SKM-1 treated with dmso at 0.1 percent for 144 hours (cell line): ENCODE data around the gene BTNL9.
"Not testable (repeated sequence)": the region's sequence is repeated elsewhere in the genome, so short reads cannot be mapped to it uniquely, and the experiment has no call there.

Source experiments
- DNase-seq: peaks from one replicate; lab custom pipeline; 2025; ENCODE audit not compliant: unreplicated experiment; lab: John Stamatoyannopoulos, UW

The BTNL9 gene

DNA sequence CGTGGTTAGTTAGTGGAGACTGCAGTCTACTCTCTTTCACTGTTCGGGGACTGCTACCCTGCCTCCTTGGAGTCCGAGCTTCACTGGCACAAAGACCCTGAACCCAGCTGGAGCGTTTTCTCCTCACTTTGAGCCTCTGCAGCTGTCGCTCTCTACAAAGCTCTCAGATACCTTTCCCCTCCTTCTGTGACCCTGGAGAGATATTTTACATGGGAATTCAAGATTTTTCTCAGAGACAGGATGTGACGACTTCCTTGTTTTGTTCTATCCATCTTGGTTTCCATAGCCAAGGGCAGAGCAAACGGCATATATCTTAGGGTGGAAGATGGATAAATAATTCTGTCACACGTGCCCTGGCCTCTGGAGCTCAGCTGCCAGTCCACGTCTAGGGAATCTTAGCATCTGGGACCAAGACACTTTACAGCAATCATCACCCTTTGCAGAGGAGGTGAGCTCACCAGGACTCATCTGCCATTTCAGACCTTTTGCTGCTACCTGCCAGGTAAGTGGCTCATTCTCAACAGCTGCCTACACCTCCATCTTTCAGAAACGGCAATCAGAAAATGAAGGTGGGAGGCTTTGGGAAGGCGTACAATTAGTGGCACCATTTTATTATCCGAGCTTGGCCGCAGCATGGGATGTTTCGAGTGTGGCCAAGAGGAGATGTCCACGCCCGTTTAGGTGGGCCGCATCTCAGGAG lies at the start of gene BTNL9:
TSS of gene BTNL9 (plus strand) at position 336 of the 700 bp plus-strand sequence. CDS start 5,224 bp downstream, outside the sequence.
- DNase-seq: no peak

DNA sequence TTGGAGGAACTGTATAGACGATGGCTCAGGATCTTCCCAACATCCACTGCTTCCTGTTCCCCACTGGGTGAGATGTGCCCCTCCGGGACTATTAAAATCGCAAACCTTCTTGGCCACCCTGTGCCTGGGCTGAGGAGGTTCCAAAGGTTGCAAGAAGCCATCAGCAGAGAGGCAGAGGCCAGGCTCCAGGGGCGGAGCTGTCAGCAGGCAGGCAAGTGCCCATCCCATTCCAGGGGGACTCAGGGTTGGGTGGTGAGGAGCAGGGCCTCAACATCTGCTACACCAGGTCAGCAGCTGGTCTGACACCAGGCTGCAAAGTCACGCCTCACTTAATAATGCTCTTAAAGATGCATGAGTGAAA lies 49.2 kb upstream of the BTNL9 start:
- no peak for DNase-seq

DNA sequence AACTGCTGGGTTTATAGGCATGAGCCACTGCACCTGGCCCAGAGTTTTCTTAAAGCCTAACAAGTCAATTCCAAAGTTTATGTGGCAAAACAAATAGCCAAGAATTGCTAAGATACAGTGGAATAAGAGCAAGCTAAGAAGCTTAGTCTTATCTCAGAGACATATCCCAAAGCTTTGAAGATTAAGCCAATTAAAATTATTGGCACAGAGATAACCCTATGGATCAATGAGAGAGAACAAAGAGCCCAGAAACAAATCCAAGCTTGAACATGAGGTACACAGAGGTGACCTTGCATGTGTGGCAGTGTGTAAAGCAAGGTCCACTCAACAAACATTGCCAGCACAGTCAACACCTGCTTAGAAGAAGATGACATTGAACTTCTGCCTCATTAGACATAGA lies 38.1 kb upstream of the BTNL9 start:
- no peak for DNase-seq

DNA sequence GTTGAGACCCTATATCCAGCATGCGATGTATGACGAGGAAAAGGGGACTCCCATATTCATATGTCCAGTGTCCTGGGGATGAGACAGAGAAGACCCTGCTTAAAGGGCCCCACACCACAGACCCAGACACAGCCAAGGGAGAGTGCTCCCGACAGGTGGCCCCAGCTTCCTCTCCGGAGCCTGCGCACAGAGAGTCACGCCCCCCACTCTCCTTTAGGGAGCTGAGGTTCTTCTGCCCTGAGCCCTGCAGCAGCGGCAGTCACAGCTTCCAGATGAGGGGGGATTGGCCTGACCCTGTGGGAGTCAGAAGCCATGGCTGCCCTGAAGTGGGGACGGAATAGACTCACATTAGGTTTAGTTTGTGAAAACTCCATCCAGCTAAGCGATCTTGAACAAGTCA lies 34.3 kb upstream of the BTNL9 start:
- DNase-seq: no peak

DNA sequence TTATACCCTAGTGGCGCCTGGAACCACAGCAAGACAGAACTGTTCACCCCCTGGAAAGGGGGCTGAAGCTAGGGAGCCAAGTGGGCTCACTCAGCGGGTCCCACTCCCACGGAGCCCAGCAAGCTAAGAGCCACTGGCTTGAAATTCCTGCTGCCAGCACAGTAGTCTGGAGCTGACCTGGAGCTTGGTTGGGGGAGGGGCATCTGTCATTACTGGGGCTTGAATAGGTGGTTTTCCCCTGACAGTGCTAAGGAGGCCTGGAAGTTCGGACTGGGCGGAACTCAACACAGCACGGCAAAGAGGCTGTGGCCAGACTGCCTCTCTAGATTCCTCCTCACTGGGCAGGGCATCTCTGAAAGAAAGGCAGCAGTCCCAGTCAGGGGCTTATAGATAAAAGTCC lies 31.9 kb upstream of the BTNL9 start:
- DNase-seq: no peak

DNA sequence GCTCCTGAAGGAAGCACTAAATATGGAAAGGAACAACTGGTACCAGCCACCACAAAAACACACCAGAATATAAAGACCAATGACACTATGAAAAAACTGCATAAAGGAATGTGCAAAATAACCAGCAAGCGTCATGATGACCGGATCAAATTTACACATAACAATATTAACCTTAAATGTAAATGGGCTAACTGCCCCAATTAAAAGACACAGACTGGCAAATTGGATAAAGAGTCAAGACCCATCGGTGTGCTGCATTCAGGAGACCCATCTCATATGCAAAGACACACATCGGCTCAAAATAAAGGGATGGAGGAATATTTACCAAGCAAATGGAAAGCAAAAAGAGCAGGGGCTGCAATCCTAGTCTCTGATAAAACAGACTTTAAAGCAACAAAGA lies 30.0 kb upstream of the BTNL9 start:
- DNase-seq: not testable (repeated sequence)

DNA sequence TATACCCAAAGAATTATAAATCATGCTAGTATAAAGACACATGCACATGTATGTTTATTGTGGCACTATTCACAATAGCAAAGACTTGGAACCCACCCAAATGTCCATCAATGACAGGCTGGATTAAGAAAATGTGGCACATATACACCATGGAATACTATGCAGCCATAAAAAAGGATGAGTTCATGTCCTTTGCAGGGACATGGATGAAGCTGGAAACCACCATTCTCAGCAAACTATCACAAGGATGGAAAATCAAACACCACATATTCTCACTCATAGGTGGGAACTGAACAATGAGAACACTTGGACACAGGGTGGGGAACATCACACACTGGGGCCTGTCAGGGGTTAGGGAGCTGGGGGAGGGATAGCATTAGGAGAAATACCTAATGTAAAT lies 25.4 kb upstream of the BTNL9 start:
- not testable (repeated sequence) for DNase-seq

DNA sequence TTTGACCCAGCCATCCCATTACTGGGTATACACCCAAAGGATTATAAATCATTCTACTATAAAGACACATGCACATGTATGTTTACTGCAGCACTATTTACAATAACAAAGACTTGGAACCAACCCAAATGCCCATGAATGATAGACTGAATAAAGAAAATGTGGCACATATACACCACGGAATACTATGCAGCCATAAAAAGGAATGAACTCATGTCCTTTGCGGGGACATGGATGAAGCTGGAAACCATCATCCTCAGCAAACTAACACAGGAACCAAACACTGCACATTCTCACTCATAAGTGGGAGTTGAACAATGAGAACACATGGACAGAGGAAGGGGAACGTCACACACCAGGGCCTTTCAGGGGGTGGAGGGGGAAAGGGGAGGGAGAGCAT lies 22.6 kb upstream of the BTNL9 start:
- DNase-seq: not testable (repeated sequence)

DNA sequence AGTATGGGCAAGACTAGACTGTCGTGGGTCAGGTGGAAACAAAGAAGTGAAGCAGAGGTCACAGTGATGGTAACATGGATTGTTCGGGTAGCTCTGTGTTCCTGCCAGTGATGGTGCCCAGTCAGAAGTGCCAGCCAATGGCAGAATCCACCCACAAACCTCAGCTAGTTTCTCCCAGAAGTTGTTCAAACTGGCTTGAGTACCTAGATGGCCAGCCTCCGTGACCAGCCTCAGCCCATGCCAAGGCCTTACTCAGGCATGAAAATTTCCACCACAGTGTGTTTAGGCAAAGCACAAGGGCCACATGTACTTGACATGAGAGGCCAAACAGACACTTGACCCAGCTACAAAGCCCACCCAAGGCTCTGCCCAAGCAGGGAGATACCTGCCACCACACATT lies 19.4 kb upstream of the BTNL9 start:
- DNase-seq: no peak

DNA sequence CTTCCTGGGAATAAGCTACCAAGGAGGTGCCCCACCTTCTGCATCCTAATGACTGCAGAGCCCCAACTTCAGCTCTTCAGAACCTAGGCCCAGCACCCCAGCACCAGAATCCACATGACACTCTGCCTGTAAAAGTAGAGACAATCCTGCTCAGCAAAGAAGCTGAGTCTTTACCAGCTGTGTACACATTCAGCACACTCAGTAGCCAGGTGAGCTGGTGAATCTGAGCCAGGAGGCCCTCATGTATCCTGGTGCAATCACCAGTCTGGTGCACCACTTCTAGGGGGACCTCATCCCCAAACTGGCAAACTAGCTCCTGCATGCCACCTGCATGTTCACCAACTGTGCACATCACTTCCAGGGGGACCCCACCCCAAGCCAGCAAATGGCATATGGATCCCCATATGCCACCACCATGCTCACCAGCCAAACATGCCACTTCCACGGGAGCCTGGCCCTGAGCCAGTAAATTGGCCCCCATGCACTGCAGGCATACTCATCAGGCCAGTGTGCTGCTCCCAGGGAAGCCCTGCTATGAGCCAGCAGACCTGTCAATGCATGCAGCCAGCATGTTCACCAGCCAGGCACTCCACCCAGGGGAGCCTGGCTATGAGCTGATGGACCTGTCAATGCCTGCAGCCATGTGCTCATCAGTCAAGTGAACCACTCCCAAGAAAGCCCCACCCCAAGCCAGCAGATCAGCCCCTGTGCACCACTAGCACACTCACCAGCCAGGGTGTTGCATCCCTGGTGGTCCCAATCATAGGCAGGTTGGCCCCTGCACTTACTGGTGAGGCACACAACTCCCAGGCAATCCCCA lies 15.6 kb upstream of the BTNL9 start:
- DNase-seq: no peak

DNA sequence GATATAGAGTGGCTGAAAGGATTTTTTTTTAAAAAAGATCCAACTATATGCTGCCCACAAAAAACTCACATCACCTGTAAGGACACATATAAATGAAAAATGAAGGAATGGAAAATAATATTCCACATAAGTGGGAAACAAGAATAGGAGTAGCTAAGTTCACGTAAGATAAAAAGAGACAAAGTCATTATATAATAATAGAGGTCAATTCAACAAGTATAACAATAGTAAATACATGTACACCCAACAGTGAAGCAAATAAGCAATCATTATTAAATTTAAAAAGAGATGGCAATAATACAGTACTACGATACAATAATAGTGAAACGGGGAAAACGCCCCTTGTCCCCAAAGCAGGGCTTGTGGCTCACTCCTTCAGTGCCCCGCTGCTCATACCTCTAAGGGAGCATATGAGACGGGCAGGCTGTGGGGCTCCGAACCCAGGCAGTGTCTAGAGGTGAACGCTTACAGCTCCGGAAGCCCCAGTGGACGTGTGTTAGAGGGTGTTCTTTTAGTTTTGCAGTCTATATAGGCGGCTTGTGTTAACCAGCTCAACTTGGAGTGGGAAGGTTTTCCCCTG lies 12.5 kb upstream of the BTNL9 start:
- DNase-seq: no peak

DNA sequence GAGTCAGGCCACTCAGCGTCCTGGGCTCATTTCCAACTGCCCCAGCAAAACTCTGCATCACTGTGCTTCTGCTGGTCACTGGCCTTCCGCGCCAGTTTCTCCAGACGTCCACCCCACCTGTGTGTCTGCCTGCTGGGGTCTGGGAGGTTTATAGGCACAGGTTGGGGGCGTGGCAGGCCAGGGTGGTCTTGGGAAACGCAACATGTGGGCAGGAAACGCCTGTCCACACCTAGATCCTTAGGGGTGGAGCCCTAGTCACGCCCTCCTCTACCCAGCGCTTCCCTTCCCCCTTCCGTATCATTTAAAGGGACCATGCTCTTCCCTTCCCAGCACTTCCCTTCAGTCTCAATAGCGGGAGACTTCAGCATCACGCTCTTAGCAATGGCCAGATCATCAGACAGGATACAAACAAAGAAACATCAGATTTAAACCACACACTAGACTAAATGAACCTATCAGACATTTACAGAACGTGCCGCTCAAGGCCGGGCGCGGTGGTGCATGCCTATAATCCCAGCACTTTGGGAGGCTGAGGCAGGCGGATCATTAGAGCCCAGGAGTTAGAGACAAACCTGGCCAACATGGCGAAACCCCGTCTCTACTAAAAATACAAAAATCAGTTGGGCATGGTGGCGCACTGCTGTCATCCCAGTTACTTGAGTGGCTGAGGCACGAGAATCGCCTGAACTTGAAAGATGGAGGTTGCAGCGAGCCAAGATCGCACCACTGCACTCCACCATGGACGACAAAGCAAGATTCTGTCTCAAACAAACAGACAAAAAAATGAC lies 11.8 kb upstream of the BTNL9 start:
- DNase-seq: no peak

DNA sequence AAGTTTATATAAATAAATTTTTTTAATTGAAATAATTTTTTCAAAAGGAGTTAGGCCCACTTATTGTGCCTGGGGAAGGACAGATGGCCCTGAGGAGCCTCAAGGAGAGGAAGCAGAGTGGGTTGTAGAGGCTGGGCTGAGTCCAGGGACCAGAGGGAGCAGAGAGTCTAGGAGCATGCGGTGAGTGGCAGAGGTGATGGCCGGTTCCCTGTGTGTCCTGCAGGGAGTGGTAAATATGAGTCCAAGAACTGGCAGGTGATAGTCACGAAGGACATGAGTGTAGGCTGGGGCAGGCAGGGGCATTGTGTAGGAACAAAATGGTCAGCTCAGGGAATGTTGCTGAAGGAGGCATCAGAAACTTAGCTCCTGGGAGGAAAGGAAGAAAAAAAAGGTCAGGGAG lies 8.3 kb upstream of the BTNL9 start:
- no peak for DNase-seq

DNA sequence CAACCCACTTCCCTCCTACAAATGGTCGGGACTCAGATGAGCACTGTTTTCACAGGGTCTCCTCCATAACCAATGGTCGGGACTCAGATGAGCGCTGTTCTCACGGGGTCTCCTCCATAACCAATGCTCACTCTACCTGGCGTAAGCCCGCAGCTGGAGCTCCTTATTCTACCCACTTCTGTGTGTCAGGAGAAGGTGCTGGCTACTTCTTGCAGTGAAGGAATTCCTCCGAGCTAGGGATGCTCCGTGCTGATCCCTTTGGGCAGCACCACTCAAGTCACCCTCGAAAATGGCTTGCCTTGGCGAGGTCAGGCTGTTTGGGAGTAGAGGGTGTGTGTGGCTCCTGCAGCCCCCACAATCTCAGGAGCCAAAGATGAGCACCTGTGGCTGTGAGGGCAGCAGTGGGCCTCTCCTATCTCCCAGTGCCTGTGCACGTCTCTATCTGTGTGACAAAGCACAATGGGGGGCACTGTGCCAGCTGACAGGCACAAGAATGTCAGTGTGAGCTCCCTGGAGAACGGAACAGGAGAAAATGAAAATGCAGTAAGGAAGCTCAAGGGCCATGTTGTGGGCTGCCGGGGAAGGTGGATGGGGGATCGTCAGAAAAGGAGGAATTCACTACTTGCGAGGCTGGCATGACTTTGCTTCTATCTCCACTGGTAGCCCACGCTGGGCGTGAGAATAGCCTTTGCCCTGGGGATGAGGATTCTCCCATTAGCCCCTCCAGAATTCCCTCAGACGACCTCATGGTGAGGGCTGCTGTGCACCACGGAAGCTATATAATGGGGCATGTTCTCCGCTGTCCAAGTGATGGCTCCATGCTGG lies 3.9 kb upstream of the BTNL9 start:
- DNase-seq: no peak

DNA sequence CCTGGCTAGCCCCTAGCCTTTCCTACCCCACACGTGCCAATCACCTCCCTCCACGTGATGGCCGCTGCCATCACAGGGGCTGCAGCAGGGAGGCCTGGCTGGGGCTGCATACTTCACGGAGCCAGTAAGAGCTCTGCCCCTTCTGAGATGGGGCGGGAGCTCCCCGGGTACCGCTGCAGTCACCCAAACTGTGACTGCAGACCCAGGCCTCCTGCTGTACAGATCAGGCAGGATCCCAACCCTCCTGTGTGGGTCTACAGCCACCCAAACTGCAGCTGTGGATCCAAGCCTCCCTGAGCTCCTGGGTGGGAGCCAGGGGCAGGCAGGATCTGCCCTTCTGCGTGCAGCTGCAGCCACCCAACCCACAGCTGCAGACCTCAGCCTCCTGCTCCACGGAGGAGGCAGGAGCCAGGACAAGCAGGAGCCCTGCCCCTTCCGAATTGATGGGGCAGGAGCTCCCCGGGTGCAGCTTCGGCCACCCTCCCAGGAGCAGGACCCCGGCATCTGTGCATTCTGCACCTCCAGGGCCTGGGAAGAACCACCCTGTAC lies 3.2 kb upstream of the BTNL9 start:
- DNase-seq: no peak

DNA sequence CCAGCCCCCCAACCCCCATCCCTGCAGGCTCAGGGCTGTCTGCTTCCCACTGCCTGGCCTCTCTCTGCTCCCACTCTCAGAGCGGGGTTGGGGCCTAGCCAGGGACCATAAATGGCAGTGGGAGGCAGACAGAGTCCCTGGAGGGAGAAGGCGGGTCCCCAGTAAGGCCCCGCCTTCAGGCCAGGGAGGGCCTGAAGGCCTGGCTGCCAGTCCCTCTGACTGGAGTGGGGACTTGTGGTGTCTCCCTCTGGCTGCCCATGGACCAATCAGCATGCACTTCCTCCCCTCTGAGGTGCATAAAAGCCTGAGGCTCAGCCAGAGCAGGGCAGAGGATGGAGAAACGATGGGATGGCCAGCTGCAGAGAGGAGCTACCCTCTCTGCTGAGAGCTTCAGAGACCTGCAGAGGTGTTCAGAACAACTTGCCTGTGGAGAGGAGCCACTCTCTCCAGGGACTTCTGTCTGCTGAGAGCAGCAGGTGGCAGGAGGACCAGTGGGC lies 2.7 kb upstream of the BTNL9 start:
- DNase-seq: no peak

DNA sequence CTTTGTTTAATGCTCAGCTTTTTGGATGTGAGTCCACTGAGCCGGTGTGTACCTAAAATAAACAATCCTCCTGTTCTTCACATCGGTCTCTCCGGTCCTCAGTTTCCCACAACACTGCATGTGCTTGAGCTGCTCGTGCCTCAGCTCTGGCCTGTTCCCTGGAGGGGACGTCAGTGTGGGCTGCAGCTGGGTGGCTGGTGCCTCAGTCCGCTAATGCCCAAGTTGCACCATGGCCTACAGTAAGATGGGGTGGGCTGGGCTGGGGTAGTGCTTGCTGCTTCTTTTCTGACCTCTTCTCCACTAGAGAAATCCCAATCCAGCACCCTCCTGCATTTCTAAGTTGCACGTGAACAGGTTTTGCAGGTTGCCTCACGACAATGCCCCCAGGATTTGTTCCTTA lies 595 bp upstream of the BTNL9 start:
- DNase-seq: no peak

DNA sequence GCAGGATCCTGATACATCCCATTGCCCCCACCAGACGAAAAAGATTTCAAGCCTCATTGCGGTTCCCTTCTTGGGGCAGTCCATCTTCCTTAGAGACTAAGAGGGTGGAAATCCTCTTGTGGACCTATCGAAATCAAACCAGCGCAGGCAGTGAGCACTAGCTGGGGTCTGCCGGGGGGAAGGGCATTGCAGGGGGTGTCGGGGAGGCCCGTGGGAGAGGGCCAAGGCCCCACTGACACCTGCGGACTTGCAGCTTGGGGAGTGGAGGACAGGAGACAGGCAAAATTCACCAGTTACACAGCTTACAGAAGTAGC lies 522 bp downstream of the BTNL9 start:
- no peak for DNase-seq

DNA sequence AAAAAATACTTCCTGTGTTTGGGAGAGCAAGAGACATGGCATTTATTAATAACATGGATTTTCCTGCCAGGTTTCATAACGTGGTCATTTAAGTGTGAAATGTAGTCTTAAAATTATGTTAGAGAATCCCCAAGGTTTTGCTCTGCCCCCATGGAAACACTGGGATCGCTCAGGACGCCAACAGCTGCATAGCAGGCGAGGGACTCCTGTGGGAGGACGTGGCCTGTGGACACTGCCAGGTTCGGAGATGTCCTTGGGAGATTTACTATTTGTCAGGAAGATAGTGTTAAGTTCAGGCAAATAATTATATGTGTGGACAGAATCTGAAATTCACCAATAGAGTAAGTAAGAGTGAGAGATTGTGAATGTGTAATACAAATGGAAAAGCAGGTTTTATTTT lies 977 bp downstream of the BTNL9 start:
- DNase-seq: no peak

DNA sequence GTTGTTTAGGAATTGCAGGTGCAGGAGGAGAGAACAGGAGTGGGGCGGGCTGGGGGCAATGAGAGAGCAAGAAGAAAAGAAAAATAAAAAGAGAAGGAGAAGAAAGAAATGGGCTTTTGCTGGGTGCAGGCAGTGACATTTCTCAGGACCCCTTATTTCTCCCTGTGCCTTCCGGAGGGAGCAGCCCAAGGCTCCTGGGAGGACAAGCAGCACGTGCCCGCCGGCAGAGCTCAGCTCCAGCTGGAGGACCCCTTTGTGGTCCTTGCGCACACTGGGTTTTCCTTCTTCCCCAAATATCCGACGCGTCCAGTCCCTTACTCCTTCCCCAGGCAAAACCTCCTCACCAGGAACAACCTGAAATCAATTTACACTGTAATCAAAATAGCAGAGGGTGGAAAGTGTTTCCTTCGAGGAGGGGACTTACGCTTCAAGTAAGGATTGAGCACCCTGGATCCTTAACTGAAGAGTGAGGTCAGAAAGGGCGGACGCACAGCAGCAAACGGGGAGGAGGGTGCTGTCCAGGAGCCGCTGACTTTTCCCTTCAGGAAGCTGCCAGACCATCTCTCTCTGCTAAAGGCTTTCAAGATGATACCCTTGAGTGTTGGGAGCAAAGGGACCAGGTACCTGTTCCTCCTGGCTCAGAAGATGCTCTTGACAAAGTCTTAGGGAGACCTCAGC lies 2.1 kb downstream of the BTNL9 start:
- no peak for DNase-seq
